ENCODE measurements around the gene RNF148.
"Not testable (repeated sequence)": the region's sequence is repeated elsewhere in the genome, so short reads cannot be mapped to it uniquely, and the experiment has no call there.

Gene RNF148

GRCh38 chr7:122679813-122680212 lies 22.9 kb downstream of the RNF148 start:
- DNase-seq (ENCODE audit: insufficient read length, low spot score) (no peak), FAIRE-seq (no peak)
- TF ChIP-seq PAX5 (IDR thresholded peaks at IDR 0.05; ENCODE audit: insufficient read depth, low read length, severe bottlenecking) (no peak), SPI1 (IDR thresholded peaks at IDR 0.05; ENCODE audit: low read depth, low read length) (no peak), POLR2AphosphoS5 (IDR thresholded peaks at IDR 0.05; ENCODE audit: low read depth, low read length) (no peak), POU2F2 (IDR thresholded peaks at IDR 0.05; ENCODE audit: low read depth, low read length) (no peak), TAF1 (IDR thresholded peaks at IDR 0.05; ENCODE audit: low read depth, low read length) (no peak), POLR2A (IDR thresholded peaks at IDR 0.05; ENCODE audit: low read depth, low read length) (no peak)

- not testable (repeated sequence) for FAIRE-seq; DNase-seq (ENCODE audit: insufficient read length, low spot score)
Measured at GRCh38 chr7:122679269-122679709, 23.4 kb downstream of the RNF148 start.

- TF ChIP-seq POU2F2 (IDR thresholded peaks at IDR 0.05; ENCODE audit: low read depth, low read length) = no peak
- TF ChIP-seq SPI1 (IDR thresholded peaks at IDR 0.05; ENCODE audit: low read depth, low read length) = no peak
- no peak for TF ChIP-seq POLR2AphosphoS5 (IDR thresholded peaks at IDR 0.05; ENCODE audit: low read depth, low read length)
- no peak for TF ChIP-seq POLR2A (IDR thresholded peaks at IDR 0.05; ENCODE audit: low read depth, low read length)
- TF ChIP-seq TAF1 (IDR thresholded peaks at IDR 0.05; ENCODE audit: low read depth, low read length) = no peak
- TF ChIP-seq PAX5 (IDR thresholded peaks at IDR 0.05; ENCODE audit: insufficient read depth, low read length, severe bottlenecking) = no peak
- DNase-seq (ENCODE audit: insufficient read length, low spot score) (no peak), FAIRE-seq (no peak)
Measured at GRCh38 chr7:122677149-122677548, 25.6 kb downstream of the RNF148 start.

GRCh38 chr7:122676466-122676865 lies 26.3 kb downstream of the RNF148 start:
- no peak for DNase-seq (ENCODE audit: insufficient read length, low spot score)
- FAIRE-seq = no peak
- TF ChIP-seq TAF1 (IDR thresholded peaks at IDR 0.05; ENCODE audit: low read depth, low read length) (no peak), SPI1 (IDR thresholded peaks at IDR 0.05; ENCODE audit: low read depth, low read length) (no peak), POU2F2 (IDR thresholded peaks at IDR 0.05; ENCODE audit: low read depth, low read length) (no peak), POLR2AphosphoS5 (IDR thresholded peaks at IDR 0.05; ENCODE audit: low read depth, low read length) (no peak), PAX5 (IDR thresholded peaks at IDR 0.05; ENCODE audit: insufficient read depth, low read length, severe bottlenecking) (no peak), POLR2A (IDR thresholded peaks at IDR 0.05; ENCODE audit: low read depth, low read length) (no peak)

GRCh38 chr7:122675621-122676020 lies 27.1 kb downstream of the RNF148 start:
- FAIRE-seq (no peak), DNase-seq (ENCODE audit: insufficient read length, low spot score) (no peak)
- TF ChIP-seq PAX5 (IDR thresholded peaks at IDR 0.05; ENCODE audit: insufficient read depth, low read length, severe bottlenecking) (no peak), POLR2AphosphoS5 (IDR thresholded peaks at IDR 0.05; ENCODE audit: low read depth, low read length) (no peak), TAF1 (IDR thresholded peaks at IDR 0.05; ENCODE audit: low read depth, low read length) (no peak), SPI1 (IDR thresholded peaks at IDR 0.05; ENCODE audit: low read depth, low read length) (no peak), POLR2A (IDR thresholded peaks at IDR 0.05; ENCODE audit: low read depth, low read length) (no peak), POU2F2 (IDR thresholded peaks at IDR 0.05; ENCODE audit: low read depth, low read length) (no peak)

- FAIRE-seq (no peak), DNase-seq (ENCODE audit: insufficient read length, low spot score) (no peak)
- TF ChIP-seq POU2F2 (IDR thresholded peaks at IDR 0.05; ENCODE audit: low read depth, low read length) (no peak), PAX5 (IDR thresholded peaks at IDR 0.05; ENCODE audit: insufficient read depth, low read length, severe bottlenecking) (no peak), POLR2A (IDR thresholded peaks at IDR 0.05; ENCODE audit: low read depth, low read length) (no peak), POLR2AphosphoS5 (IDR thresholded peaks at IDR 0.05; ENCODE audit: low read depth, low read length) (no peak), TAF1 (IDR thresholded peaks at IDR 0.05; ENCODE audit: low read depth, low read length) (no peak), SPI1 (IDR thresholded peaks at IDR 0.05; ENCODE audit: low read depth, low read length) (no peak)
Measured at GRCh38 chr7:122675011-122675410, 27.7 kb downstream of the RNF148 start.

GRCh38 chr7:122674502-122674901 lies 28.2 kb downstream of the RNF148 start:
- FAIRE-seq (no peak), DNase-seq (ENCODE audit: insufficient read length, low spot score) (no peak)
- TF ChIP-seq POU2F2 (IDR thresholded peaks at IDR 0.05; ENCODE audit: low read depth, low read length) (no peak), POLR2A (IDR thresholded peaks at IDR 0.05; ENCODE audit: low read depth, low read length) (no peak), PAX5 (IDR thresholded peaks at IDR 0.05; ENCODE audit: insufficient read depth, low read length, severe bottlenecking) (no peak), TAF1 (IDR thresholded peaks at IDR 0.05; ENCODE audit: low read depth, low read length) (no peak)

- no peak for TF ChIP-seq POLR2A (IDR thresholded peaks at IDR 0.05; ENCODE audit: low read depth, low read length)
- TF ChIP-seq POU2F2 (IDR thresholded peaks at IDR 0.05; ENCODE audit: low read depth, low read length) = no peak
- TF ChIP-seq SPI1 (IDR thresholded peaks at IDR 0.05; ENCODE audit: low read depth, low read length) = no peak
- TF ChIP-seq PAX5 (IDR thresholded peaks at IDR 0.05; ENCODE audit: insufficient read depth, low read length, severe bottlenecking) = no peak
- no peak for TF ChIP-seq POLR2AphosphoS5 (IDR thresholded peaks at IDR 0.05; ENCODE audit: low read depth, low read length)
- TF ChIP-seq TAF1 (IDR thresholded peaks at IDR 0.05; ENCODE audit: low read depth, low read length) = no peak
- DNase-seq (ENCODE audit: insufficient read length, low spot score) = no peak
- no peak for FAIRE-seq
Measured at GRCh38 chr7:122673951-122674350, 28.8 kb downstream of the RNF148 start.

- TF ChIP-seq POLR2AphosphoS5 (IDR thresholded peaks at IDR 0.05; ENCODE audit: low read depth, low read length) = no peak
- no peak for TF ChIP-seq TAF1 (IDR thresholded peaks at IDR 0.05; ENCODE audit: low read depth, low read length)
- no peak for TF ChIP-seq SPI1 (IDR thresholded peaks at IDR 0.05; ENCODE audit: low read depth, low read length)
- TF ChIP-seq POLR2A (IDR thresholded peaks at IDR 0.05; ENCODE audit: low read depth, low read length) = no peak
- no peak for TF ChIP-seq PAX5 (IDR thresholded peaks at IDR 0.05; ENCODE audit: insufficient read depth, low read length, severe bottlenecking)
- no peak for TF ChIP-seq POU2F2 (IDR thresholded peaks at IDR 0.05; ENCODE audit: low read depth, low read length)
- DNase-seq (ENCODE audit: insufficient read length, low spot score) (no peak), FAIRE-seq (no peak)
Measured at GRCh38 chr7:122672536-122672935, 30.2 kb downstream of the RNF148 start.

- no peak for FAIRE-seq
- DNase-seq (ENCODE audit: insufficient read length, low spot score) = no peak
- TF ChIP-seq POLR2A (IDR thresholded peaks at IDR 0.05; ENCODE audit: low read depth, low read length) (no peak), POLR2AphosphoS5 (IDR thresholded peaks at IDR 0.05; ENCODE audit: low read depth, low read length) (no peak), TAF1 (IDR thresholded peaks at IDR 0.05; ENCODE audit: low read depth, low read length) (no peak), POU2F2 (IDR thresholded peaks at IDR 0.05; ENCODE audit: low read depth, low read length) (no peak), PAX5 (IDR thresholded peaks at IDR 0.05; ENCODE audit: insufficient read depth, low read length, severe bottlenecking) (no peak), SPI1 (IDR thresholded peaks at IDR 0.05; ENCODE audit: low read depth, low read length) (no peak)
Measured at GRCh38 chr7:122663733-122664132, 39.0 kb downstream of the RNF148 start.
